Measurements from ENCODE around the gene VPS54.

Gene VPS54, protein sequence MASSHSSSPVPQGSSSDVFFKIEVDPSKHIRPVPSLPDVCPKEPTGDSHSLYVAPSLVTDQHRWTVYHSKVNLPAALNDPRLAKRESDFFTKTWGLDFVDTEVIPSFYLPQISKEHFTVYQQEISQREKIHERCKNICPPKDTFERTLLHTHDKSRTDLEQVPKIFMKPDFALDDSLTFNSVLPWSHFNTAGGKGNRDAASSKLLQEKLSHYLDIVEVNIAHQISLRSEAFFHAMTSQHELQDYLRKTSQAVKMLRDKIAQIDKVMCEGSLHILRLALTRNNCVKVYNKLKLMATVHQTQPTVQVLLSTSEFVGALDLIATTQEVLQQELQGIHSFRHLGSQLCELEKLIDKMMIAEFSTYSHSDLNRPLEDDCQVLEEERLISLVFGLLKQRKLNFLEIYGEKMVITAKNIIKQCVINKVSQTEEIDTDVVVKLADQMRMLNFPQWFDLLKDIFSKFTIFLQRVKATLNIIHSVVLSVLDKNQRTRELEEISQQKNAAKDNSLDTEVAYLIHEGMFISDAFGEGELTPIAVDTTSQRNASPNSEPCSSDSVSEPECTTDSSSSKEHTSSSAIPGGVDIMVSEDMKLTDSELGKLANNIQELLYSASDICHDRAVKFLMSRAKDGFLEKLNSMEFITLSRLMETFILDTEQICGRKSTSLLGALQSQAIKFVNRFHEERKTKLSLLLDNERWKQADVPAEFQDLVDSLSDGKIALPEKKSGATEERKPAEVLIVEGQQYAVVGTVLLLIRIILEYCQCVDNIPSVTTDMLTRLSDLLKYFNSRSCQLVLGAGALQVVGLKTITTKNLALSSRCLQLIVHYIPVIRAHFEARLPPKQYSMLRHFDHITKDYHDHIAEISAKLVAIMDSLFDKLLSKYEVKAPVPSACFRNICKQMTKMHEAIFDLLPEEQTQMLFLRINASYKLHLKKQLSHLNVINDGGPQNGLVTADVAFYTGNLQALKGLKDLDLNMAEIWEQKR

DNA sequence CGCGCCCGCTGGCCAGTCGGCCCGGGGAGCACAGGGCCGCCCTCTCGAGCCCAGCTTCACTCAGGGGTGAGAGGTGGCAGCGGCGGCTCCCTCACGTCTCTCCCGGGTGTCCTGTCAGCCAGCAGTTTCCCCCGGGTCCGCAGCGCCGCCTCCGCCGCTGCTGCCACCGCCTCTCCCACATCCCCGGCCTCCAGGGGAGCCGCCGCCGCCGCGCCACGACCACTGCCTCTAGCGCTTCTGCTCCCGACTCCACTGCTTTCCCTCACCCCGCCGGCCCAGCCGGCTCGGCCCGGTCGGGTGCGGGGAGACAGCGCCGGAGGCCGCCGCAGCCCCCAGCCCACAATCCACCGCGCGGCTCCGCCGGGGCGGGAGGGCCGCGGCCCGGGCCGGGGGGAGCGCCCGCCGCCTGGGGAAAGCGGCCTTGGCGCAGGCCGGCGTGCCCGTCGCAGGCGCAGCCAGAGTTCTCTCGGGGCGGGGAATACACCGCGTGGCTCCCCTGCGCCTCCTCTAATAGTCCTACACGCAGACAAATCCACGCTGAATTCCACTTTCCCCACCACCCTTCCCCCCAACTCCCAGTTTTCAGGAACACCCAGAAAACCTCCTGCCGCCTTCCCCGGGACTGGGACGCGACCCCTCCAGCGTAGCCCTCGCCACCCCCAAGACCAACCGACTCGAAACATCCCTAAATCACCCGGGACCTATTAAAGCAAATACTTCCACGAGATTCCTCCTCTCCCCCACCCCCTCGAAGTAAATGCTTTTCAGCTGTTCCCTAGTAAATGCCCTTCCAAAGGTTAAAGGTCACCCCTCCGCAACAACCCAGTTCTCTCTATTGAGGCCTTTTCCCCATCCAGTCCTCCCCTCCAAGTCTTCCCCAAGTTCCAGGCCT is at the start of gene VPS54:
TSS of gene VPS54 (minus strand) at position 346 of the 892 bp plus-strand sequence. CDS start 35,429 bp downstream, outside the sequence.
- H3K36me3 ChIP-seq (ENCODE audit: control insufficient read depth, insufficient read depth, low read length) = no peaks in the 10 kb centered on the region
- peak within 1 kb of the TSS; percentile 84 for H3K4me3 ChIP-seq (ENCODE audit: low read length)
- H3K27ac ChIP-seq (ENCODE audit: low read depth, low read length) = peak within 1 kb of the TSS; percentile 97
- H3K27me3 ChIP-seq (ENCODE audit: control insufficient read depth, insufficient read depth, low read length) = no peaks in the 10 kb centered on the region
- peaks cover 17% of the 10 kb centered on the region for H3K4me1 ChIP-seq (ENCODE audit: control insufficient read depth, insufficient read depth, low read length)
- H3K9ac ChIP-seq (ENCODE audit: low read length) = peak within 1 kb of the TSS; percentile 92

DNA sequence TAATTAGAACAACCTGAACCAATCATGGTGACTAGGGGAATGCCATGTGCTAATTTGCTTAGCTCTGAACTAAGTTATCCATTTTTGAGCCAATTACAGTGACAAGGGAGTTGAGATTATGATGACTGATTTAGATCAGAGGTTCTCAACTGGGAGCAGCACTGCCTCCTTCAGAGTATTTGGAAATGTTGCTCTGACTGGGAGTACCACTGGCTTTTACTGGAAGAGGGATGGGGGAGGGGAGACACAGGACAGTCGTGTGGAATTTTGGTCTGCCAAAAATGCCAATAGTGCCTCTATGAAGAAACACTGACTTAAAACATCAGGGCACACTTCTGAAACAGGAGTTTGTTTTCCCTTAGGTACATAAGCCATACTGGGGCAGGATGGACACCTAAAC is 48.1 kb upstream of the VPS54 start:
- no peak overlapping the region for H3K27ac ChIP-seq (ENCODE audit: low read depth, low read length)
- no peaks in the 10 kb centered on the region for H3K36me3 ChIP-seq (ENCODE audit: control insufficient read depth, insufficient read depth, low read length)
- no peaks in the 10 kb centered on the region for H3K27me3 ChIP-seq (ENCODE audit: control insufficient read depth, insufficient read depth, low read length)
- H3K9ac ChIP-seq (ENCODE audit: low read length) = no peak overlapping the region
- no peaks in the 10 kb centered on the region for H3K4me1 ChIP-seq (ENCODE audit: control insufficient read depth, insufficient read depth, low read length)
- H3K4me3 ChIP-seq (ENCODE audit: low read length) = no peak overlapping the region

DNA sequence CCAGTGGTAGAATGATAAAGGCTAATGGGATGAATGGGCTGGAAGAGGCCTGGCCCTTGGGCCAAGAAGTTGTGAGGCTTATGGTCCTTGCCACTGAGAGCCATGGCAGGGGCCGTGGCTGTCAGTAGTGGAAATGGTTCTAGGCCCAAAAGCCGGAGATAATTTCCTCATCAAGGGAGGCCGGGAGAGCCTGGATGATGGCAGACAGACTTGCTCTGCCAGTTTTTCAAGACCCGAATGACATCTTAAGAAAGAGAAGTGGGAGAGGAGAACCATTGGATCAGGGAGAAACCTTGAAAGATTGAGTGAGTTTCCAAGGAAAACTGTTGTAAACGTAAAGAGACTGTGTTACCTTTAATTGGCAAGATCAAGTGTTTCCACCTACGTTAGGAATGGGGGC is 46.3 kb upstream of the VPS54 start:
- Histone ChIP-seq H3K4me3 (ENCODE audit: low read length) (no peak overlapping the region), H3K4me1 (ENCODE audit: control insufficient read depth, insufficient read depth, low read length) (no peaks in the 10 kb centered on the region), H3K36me3 (ENCODE audit: control insufficient read depth, insufficient read depth, low read length) (no peaks in the 10 kb centered on the region), H3K27ac (ENCODE audit: low read depth, low read length) (no peak overlapping the region), H3K27me3 (ENCODE audit: control insufficient read depth, insufficient read depth, low read length) (no peaks in the 10 kb centered on the region), H3K9ac (ENCODE audit: low read length) (no peak overlapping the region)

DNA sequence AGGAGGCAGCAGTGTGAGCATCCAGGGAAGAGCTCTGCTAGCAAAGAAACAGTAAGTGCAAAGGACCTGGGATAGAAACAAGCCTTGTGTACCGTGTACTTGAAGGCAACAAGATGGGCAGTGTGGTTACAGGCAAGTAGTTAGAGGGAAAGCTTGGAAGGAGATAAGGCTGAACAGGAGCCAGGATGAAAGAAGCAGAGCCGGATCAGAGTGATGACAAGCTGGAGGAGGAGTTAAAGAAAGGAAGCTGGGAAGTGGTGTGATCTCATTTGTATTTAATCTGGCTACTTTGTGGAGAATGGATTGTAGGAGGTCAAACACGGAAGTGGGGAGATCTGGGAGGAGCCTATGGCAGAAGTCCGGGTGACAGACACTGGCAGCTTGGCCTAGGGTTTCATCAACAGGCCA is 44.7 kb upstream of the VPS54 start:
- Histone ChIP-seq H3K27me3 (ENCODE audit: control insufficient read depth, insufficient read depth, low read length) (no peaks in the 10 kb centered on the region), H3K4me3 (ENCODE audit: low read length) (no peak overlapping the region), H3K27ac (ENCODE audit: low read depth, low read length) (peak overlapping the region; percentile 57), H3K9ac (ENCODE audit: low read length) (no peak overlapping the region), H3K36me3 (ENCODE audit: control insufficient read depth, insufficient read depth, low read length) (no peaks in the 10 kb centered on the region), H3K4me1 (ENCODE audit: control insufficient read depth, insufficient read depth, low read length) (no peaks in the 10 kb centered on the region)

DNA sequence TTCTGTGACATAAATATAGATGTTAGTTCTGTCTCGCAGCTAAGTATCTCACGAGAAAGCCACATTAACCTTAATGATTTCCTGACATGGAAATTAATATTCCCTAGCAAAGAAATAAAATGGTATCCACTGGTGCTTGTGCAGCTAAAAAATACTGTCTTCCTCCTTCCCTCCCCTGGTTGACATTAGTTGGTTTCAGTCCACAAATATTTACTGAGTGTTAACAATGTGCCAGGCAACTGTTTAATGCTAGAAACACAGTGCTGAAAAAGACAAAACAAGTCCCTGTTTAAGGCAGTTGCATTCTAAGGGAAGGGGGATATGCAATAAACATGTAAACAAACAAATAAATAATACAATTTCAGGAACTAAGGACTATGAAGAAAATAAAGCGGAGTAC is 44.2 kb upstream of the VPS54 start:
- Histone ChIP-seq H3K27ac (ENCODE audit: low read depth, low read length) (no peak overlapping the region), H3K4me3 (ENCODE audit: low read length) (no peak overlapping the region), H3K27me3 (ENCODE audit: control insufficient read depth, insufficient read depth, low read length) (no peaks in the 10 kb centered on the region), H3K36me3 (ENCODE audit: control insufficient read depth, insufficient read depth, low read length) (no peaks in the 10 kb centered on the region), H3K9ac (ENCODE audit: low read length) (no peak overlapping the region), H3K4me1 (ENCODE audit: control insufficient read depth, insufficient read depth, low read length) (no peaks in the 10 kb centered on the region)

DNA sequence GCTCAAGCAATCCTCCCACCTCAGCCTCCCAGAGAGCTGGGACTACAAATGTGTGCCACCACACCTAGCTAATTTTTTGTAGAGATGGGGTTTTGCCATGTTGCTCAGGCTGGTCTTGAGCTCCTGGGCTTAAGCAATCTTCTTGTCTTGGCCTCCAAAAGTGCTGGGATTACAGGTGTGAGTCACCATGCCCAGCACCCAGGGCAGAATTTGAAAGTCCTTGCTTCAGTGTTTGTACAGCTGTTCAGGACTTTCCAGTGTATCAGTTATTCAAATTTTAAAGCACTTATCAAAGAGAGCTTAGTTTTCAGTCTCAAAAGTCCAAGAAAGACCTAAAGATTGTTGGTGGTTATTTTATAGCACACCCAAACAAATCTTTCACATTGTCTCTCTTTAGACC is 43.6 kb upstream of the VPS54 start:
- Histone ChIP-seq H3K27me3 (ENCODE audit: control insufficient read depth, insufficient read depth, low read length) (no peaks in the 10 kb centered on the region), H3K4me3 (ENCODE audit: low read length) (no peak overlapping the region), H3K9ac (ENCODE audit: low read length) (no peak overlapping the region), H3K4me1 (ENCODE audit: control insufficient read depth, insufficient read depth, low read length) (no peaks in the 10 kb centered on the region), H3K27ac (ENCODE audit: low read depth, low read length) (no peak overlapping the region), H3K36me3 (ENCODE audit: control insufficient read depth, insufficient read depth, low read length) (no peaks in the 10 kb centered on the region)

DNA sequence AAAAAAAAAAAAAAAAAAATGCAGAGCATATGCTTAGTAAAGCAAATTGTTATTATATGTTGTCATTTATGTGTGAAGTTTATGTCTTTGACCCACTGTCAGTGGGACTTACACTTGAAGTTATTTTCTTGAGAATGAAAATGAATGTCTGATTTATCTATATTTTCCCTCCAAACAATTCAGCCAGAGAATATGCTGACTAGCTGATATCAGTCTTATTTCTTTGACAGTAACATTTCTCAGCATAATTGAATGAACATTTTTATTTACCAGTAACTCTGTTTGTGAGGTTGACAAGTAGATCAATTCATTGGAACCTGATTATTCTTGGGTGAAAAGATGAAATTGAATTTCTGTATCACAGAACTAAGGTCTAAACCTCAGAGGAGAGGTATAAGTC is 40.0 kb upstream of the VPS54 start:
- no peaks in the 10 kb centered on the region for H3K36me3 ChIP-seq (ENCODE audit: control insufficient read depth, insufficient read depth, low read length)
- no peaks in the 10 kb centered on the region for H3K4me1 ChIP-seq (ENCODE audit: control insufficient read depth, insufficient read depth, low read length)
- H3K9ac ChIP-seq (ENCODE audit: low read length) = no peak overlapping the region
- H3K27me3 ChIP-seq (ENCODE audit: control insufficient read depth, insufficient read depth, low read length) = no peaks in the 10 kb centered on the region
- no peak overlapping the region for H3K27ac ChIP-seq (ENCODE audit: low read depth, low read length)
- H3K4me3 ChIP-seq (ENCODE audit: low read length) = no peak overlapping the region

DNA sequence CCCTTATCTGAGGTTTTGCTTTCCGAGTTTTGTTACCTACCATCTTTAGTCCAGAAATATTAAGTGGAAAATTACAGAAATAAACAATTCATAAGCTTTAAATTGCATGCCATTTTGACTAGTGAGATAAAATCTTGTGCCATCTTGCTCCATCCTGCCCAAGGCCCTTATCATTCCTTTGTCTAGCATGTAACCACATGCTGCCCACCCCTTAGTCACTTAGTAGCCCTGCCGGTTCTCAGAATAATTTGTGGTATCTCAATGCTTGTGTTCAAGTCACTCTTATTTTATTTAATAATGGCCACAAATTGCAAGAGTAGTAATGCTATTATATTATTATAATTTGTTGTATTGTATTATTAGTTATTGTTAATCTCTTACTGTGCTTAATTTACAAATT is 36.8 kb upstream of the VPS54 start:
- no peaks in the 10 kb centered on the region for H3K36me3 ChIP-seq (ENCODE audit: control insufficient read depth, insufficient read depth, low read length)
- no peak overlapping the region for H3K4me3 ChIP-seq (ENCODE audit: low read length)
- H3K4me1 ChIP-seq (ENCODE audit: control insufficient read depth, insufficient read depth, low read length) = no peaks in the 10 kb centered on the region
- no peaks in the 10 kb centered on the region for H3K27me3 ChIP-seq (ENCODE audit: control insufficient read depth, insufficient read depth, low read length)
- no peak overlapping the region for H3K27ac ChIP-seq (ENCODE audit: low read depth, low read length)
- no peak overlapping the region for H3K9ac ChIP-seq (ENCODE audit: low read length)

DNA sequence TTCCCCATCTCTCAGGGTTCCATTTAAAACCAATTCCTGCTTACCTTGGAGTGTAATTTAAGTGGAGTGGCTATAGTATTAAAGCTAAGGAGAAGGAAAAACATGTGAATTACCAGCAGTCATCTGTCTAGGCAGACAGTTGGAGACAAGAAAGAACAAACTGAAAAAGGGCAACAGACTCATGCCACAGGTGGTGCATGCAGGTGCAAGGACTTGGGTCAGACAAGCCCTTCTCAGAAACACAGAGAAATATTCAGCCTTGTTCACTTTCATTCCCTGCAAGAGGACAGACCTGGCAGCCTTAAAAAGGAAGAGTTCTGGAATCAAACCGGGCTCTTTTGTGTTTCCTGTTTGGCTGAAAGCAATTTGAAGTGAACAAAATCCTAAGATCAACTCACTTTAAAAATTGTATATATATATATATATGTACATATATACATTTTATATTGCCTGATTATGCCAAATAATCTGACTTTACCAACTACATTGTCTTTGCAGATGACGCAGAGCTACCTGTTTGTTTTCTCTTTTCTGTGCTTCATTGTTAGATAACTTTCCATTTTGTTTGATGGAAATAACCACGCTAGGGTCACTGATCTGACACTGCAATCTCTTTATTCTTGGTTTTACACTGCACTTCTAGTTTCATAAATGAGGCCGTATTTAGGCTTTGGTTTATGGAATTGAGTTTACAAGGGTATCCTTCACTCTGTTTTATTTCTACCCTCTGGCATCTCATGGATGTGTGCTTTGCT is 35.1 kb upstream of the VPS54 start:
- Histone ChIP-seq H3K27ac (ENCODE audit: low read depth, low read length) (no peak overlapping the region), H3K4me1 (ENCODE audit: control insufficient read depth, insufficient read depth, low read length) (no peaks in the 10 kb centered on the region), H3K27me3 (ENCODE audit: control insufficient read depth, insufficient read depth, low read length) (no peaks in the 10 kb centered on the region), H3K36me3 (ENCODE audit: control insufficient read depth, insufficient read depth, low read length) (no peaks in the 10 kb centered on the region), H3K9ac (ENCODE audit: low read length) (no peak overlapping the region), H3K4me3 (ENCODE audit: low read length) (no peak overlapping the region)

DNA sequence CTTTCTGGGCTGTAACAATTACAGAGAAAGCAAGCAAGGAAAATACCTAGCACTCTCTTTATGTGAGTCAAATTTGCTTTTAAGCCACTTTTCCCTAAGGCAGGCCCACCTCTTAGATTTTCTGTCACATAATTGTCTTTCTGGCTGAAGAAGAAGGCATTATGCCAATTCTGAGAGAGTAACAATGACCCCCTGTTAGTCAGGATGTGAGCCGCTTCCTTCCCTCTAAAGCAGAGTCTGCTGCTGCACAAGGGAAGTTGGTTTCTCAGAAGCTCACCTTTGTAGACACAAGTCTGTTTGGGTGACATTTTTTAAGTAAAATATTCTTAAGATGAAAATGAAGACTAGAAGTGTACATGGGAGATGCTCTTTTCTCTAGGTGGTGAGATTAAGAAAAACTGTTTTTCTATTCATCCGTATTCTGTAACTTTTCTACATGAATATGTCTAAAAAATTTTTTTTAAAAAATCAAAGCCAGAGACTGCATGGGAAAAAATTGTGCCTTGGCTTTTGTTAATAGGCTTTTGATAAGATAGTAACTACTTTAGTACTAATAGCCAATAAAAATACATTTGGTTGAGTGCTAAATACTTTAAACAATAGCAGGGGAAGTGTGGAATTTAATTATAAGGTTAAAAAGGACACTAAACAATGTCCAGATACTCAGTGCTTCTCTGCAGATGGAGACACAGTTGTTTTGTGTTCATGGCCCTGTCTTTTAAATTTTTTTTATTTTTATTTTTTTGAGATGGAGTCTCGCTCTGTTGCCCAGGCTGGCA is 33.4 kb upstream of the VPS54 start:
- Histone ChIP-seq H3K27me3 (ENCODE audit: control insufficient read depth, insufficient read depth, low read length) (no peaks in the 10 kb centered on the region), H3K4me3 (ENCODE audit: low read length) (no peak overlapping the region), H3K27ac (ENCODE audit: low read depth, low read length) (no peak overlapping the region), H3K4me1 (ENCODE audit: control insufficient read depth, insufficient read depth, low read length) (no peaks in the 10 kb centered on the region), H3K9ac (ENCODE audit: low read length) (no peak overlapping the region), H3K36me3 (ENCODE audit: control insufficient read depth, insufficient read depth, low read length) (no peaks in the 10 kb centered on the region)

DNA sequence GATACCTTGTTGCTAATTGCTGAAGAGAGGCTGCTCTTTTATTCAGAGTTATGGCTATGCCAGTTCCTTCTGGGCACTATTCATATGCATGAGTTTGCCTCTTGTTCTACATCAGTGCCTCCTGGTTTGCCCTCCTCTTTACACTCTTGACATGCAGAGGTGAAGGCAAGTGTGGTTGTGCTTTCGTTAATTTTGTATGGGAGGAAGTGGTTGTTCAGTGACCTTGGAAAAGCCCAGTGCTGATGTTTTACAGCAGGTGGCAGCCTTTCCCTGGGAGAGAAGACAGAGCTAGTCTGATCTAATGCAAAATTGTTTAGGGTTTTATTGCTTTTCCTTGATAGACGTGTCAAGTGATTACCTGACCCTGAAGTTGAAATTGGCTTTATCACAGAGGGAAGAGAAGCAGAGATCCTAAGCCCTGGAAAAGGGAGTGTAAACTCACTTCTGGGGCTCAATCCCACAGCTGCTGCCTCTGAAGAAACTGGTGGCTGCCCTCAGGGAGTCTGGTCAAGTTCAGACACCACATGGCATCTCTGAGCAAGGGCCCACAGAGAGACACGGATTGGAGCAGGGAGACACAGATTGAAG is 30.5 kb upstream of the VPS54 start:
- H3K36me3 ChIP-seq (ENCODE audit: control insufficient read depth, insufficient read depth, low read length) = no peaks in the 10 kb centered on the region
- H3K4me3 ChIP-seq (ENCODE audit: low read length) = no peak overlapping the region
- no peak overlapping the region for H3K27ac ChIP-seq (ENCODE audit: low read depth, low read length)
- H3K4me1 ChIP-seq (ENCODE audit: control insufficient read depth, insufficient read depth, low read length) = no peaks in the 10 kb centered on the region
- no peaks in the 10 kb centered on the region for H3K27me3 ChIP-seq (ENCODE audit: control insufficient read depth, insufficient read depth, low read length)
- H3K9ac ChIP-seq (ENCODE audit: low read length) = no peak overlapping the region

Measured in rectal smooth muscle tissue (tissue), 1 donor.